Liver (tissue), 9 donors: Measurements from ENCODE around the gene SH3D19. TPM values are rescaled to one million over a fixed set of nuclear protein-coding genes. Genes with fewer than 3 reads are reported as not detected.

Experiments used
- DNase-seq: peaks from one replicate; pipeline ENCODE4 v3.0.0-alpha.2; 2017; ENCODE audit warnings: low spot score
- H3K27ac ChIP-seq, 2 donors: one replicate each; pipeline ENCODE4 v1.7.0; 2013; ENCODE audit warnings: inconsistent platforms in 2 of 2, low read length in 2 of 2, control low read depth in 1 of 2, low read depth in 1 of 2, mild to moderate bottlenecking in 1 of 2
- H3K27me3 ChIP-seq, 4 donors: one replicate each; pipeline versions ENCODE4 v1.6.1 to v1.7.0; 2013; ENCODE audit warnings: low read length in 3 of 4, inconsistent platforms in 1 of 4, mild to moderate bottlenecking in 1 of 4, moderate library complexity in 1 of 4; ENCODE audit not compliant: control insufficient read depth in 4 of 4, insufficient read depth in 4 of 4
- H3K36me3 ChIP-seq, 4 donors: one replicate each; pipeline versions ENCODE4 v1.6.1 to v1.7.0; 2013; ENCODE audit warnings: low read length in 3 of 4, mild to moderate bottlenecking in 3 of 4, low read depth in 1 of 4, moderate library complexity in 1 of 4; ENCODE audit not compliant: control insufficient read depth in 4 of 4, insufficient read depth in 3 of 4
- H3K4me1 ChIP-seq, 4 donors: one replicate each; pipeline versions ENCODE4 v1.6.1 to v1.7.0; 2013; ENCODE audit warnings: low read length in 3 of 4, mild to moderate bottlenecking in 3 of 4, moderate library complexity in 1 of 4; ENCODE audit not compliant: control insufficient read depth in 4 of 4, insufficient read depth in 4 of 4
- H3K4me3 ChIP-seq, 3 donors: one replicate each; pipeline versions ENCODE4 v1.6.1 to v1.7.0; 2013; ENCODE audit warnings: low read length in 3 of 3, control low read depth in 1 of 3, low read depth in 1 of 3, mild to moderate bottlenecking in 1 of 3
- H3K9ac ChIP-seq, 2 donors: one replicate each; pipeline ENCODE4 v1.7.0; 2013; ENCODE audit warnings: low read length in 2 of 2, mild to moderate bottlenecking in 2 of 2, moderate library complexity in 2 of 2, control low read depth in 1 of 2, low read depth in 1 of 2
- H3K9me3 ChIP-seq, 4 donors: one replicate each; pipeline versions ENCODE4 v1.6.1 to v1.7.0; 2013; ENCODE audit warnings: low read length in 3 of 4; ENCODE audit not compliant: control insufficient read depth in 4 of 4
- ATF3 ChIP-seq: IDR thresholded peaks from 2 replicates; pipeline ENCODE4 v1.6.1; 2016; ENCODE audit warnings: antibody characterized with exemption
- CTCF ChIP-seq: fragments of 150-350 bp; IDR thresholded peaks from 2 replicates; pipeline ENCODE4 v1.5.1; 2017; ENCODE audit warnings: improper control_type of control experiment, low read depth, low read length; ENCODE audit not compliant: missing input control
- EGR1 ChIP-seq, 2 donors: IDR thresholded peaks; 2 replicates each; pipeline ENCODE4 v1.6.1; 2016 to 2018; ENCODE audit warnings: antibody characterized with exemption in 2 of 2, low read depth in 2 of 2
- FOXA2 ChIP-seq: IDR thresholded peaks from 2 replicates; pipeline ENCODE4 v1.6.1; 2016; ENCODE audit warnings: antibody characterized with exemption
- GABPA ChIP-seq, 2 donors: IDR thresholded peaks in 1 of 2; conservative IDR thresholded peaks in 1 of 2; 2 replicates each; pipeline ENCODE4 v1.6.1; 2016; ENCODE audit warnings: antibody characterized with exemption in 2 of 2, mild to moderate bottlenecking in 1 of 2, moderate library complexity in 1 of 2
- HNF4A ChIP-seq, 2 donors: conservative IDR thresholded peaks; 2 replicates each; pipeline ENCODE4 v1.6.1; 2016; ENCODE audit warnings: antibody characterized with exemption in 2 of 2, mild to moderate bottlenecking in 2 of 2
- HNF4G ChIP-seq: IDR thresholded peaks from 2 replicates; pipeline ENCODE4 v1.6.1; 2016; ENCODE audit warnings: antibody characterized with exemption
- JUND ChIP-seq, 2 donors: IDR thresholded peaks; 2 replicates each; pipeline ENCODE4 v1.6.1; 2016; ENCODE audit warnings: antibody characterized with exemption in 2 of 2
- MAX ChIP-seq: IDR thresholded peaks from 2 replicates; pipeline ENCODE4 v1.6.1; 2016; ENCODE audit warnings: antibody characterized with exemption
- NR2F2 ChIP-seq: IDR thresholded peaks from 2 replicates; pipeline ENCODE4 v1.6.1; 2016; ENCODE audit warnings: antibody characterized with exemption
- RAD21 ChIP-seq, 2 donors: IDR thresholded peaks; 2 replicates each; pipeline ENCODE4 v1.6.1; 2016; ENCODE audit warnings: antibody characterized with exemption in 2 of 2, mild to moderate bottlenecking in 2 of 2
- REST ChIP-seq: IDR thresholded peaks from 2 replicates; pipeline ENCODE4 v1.6.1; 2016; ENCODE audit warnings: antibody characterized with exemption, mild to moderate bottlenecking
- RXRA ChIP-seq, 2 donors: IDR thresholded peaks; 2 replicates each; pipeline ENCODE4 v1.6.1; 2017 to 2018; ENCODE audit warnings: antibody characterized with exemption in 2 of 2, mild to moderate bottlenecking in 1 of 2
- SP1 ChIP-seq: IDR thresholded peaks from 2 replicates; pipeline ENCODE4 v1.6.1; 2018; ENCODE audit warnings: antibody characterized with exemption, mild to moderate bottlenecking
- TAF1 ChIP-seq: conservative IDR thresholded peaks from 2 replicates; pipeline ENCODE4 v1.6.1; 2016; ENCODE audit warnings: antibody characterized with exemption, mild to moderate bottlenecking
- YY1 ChIP-seq: IDR thresholded peaks from 2 replicates; pipeline ENCODE4 v1.6.1; 2016; ENCODE audit warnings: antibody characterized with exemption, mild to moderate bottlenecking
- ZBTB33 ChIP-seq: IDR thresholded peaks from 2 replicates; pipeline ENCODE4 v1.6.1; 2016; ENCODE audit warnings: antibody characterized with exemption
- WGBS: extraction: QIAGEN DNeasy Blood & Tissue Kit; methylation state at CpG from one replicate; pipeline ENCODE4 v1.1.7; 2013; 5-methylcytosine and 5-hydroxymethylcytosine counted together
- polyA plus RNA-seq, 2 donors: library from polyadenylated mRNA; stranded (reverse) in 1 of 2; unstranded in 1 of 2; fragments of 200-250 nt in 1 of 2; fragments of >200 nt in 1 of 2; fragmentation: Nextera tagmentation in 1 of 2; extraction: Ambion mirVana in 1 of 2; gene quantifications; one replicate each; pipeline versions ENCODE4 v1.2.1 to v1.2.3, GENCODE V29; 2013 to 2015
- total RNA-seq, 2 donors: library from RNA; depleted of rRNA; stranded (reverse); fragments of >200 nt; gene quantifications; one replicate each; pipeline ENCODE4 v1.2.3, GENCODE V29; 2014
- donor health status: healthy.
- donor health status: healthy.
- donor health status: healthy.
- donor health status: healthy.
- donor health status: healthy.

The SH3D19 gene
- total and polyA plus RNA-seq, 4 donors = 11.0 to 22.2 (median 17.1) TPM

GRCh38 chr4:151174784-151175183, 150.6 kb downstream of the SH3D19 start:
- Histone ChIP-seq H3K27ac (no peak overlapping the region), H3K9ac (no peak overlapping the region), H3K4me1 (no peaks in the 10 kb centered on the region), H3K4me3 (no peak overlapping the region), H3K27me3 (no peaks in the 10 kb centered on the region), H3K9me3 (no peaks in the 10 kb centered on the region), H3K36me3 (peaks cover 4 to 32% (median 26%) of the 10 kb centered on the region in 4 donors)
- DNase-seq = no peak
- TF ChIP-seq NR2F2 (no peak), GABPA (IDR thresholded peaks at IDR 0.05 in 1 of 2, conservative IDR thresholded peaks at IDR 0.05 in 1 of 2) (no peak), RAD21 (IDR thresholded peaks at IDR 0.05) (no peak), TAF1 (no peak), REST (no peak), MAX (no peak), SP1 (no peak), YY1 (no peak), HNF4A (conservative IDR thresholded peaks at IDR 0.05) (no peak), ATF3 (no peak), EGR1 (IDR thresholded peaks at IDR 0.05; ENCODE audit: low read depth in 2 of 2) (no peak), ZBTB33 (no peak), JUND (IDR thresholded peaks at IDR 0.05) (no peak), RXRA (IDR thresholded peaks at IDR 0.05) (no peak), FOXA2 (no peak), HNF4G (no peak)
- WGBS = 93% methylated on average over 7 of the region's 7 CpGs

- Histone ChIP-seq H3K9me3 (no peaks in the 10 kb centered on the region), H3K36me3 (peaks cover 4 to 33% (median 27%) of the 10 kb centered on the region in 4 donors), H3K27ac (no peak overlapping the region), H3K4me1 (no peaks in the 10 kb centered on the region), H3K27me3 (no peaks in the 10 kb centered on the region), H3K9ac (no peak overlapping the region), H3K4me3 (no peak overlapping the region)
- TF ChIP-seq SP1 (no peak), ATF3 (no peak), CTCF (no peak), GABPA (IDR thresholded peaks at IDR 0.05 in 1 of 2, conservative IDR thresholded peaks at IDR 0.05 in 1 of 2) (no peak), RAD21 (IDR thresholded peaks at IDR 0.05) (no peak), EGR1 (IDR thresholded peaks at IDR 0.05; ENCODE audit: low read depth in 2 of 2) (no peak)
- no peak for DNase-seq
- WGBS = 62% methylated on average over 3 of the region's 3 CpGs
Measured at GRCh38 chr4:151173871-151174270, 151.5 kb downstream of the SH3D19 start.
